Vagina (tissue), 2 donors: ENCODE data around the gene SPINK1. TPM values are rescaled to one million over a fixed set of nuclear protein-coding genes. Genes with fewer than 3 reads are reported as not detected.

Experiments used
- DNase-seq, 2 donors: peaks; one replicate each; pipeline ENCODE4 v3.0.0-alpha.2; 2017; ENCODE audit errors: extremely low spot score in 2 of 2
- H3K27ac ChIP-seq: fragments of 200-600 bp; sonication (generic); one replicate; pipeline ENCODE4 v1.5.1; 2019
- H3K27me3 ChIP-seq: fragments of 200-600 bp; sonication (generic); one replicate; pipeline ENCODE4 v1.5.1; 2019
- H3K36me3 ChIP-seq, 2 donors: fragments of 200-600 bp; sonication (generic); one replicate each; pipeline ENCODE4 v1.5.1; 2017 to 2019
- H3K4me1 ChIP-seq: fragments of 200-600 bp; sonication (generic); one replicate; pipeline ENCODE4 v1.5.1; 2019
- H3K4me3 ChIP-seq, 2 donors: fragments of 200-600 bp; sonication (generic); 1 replicate in 1 of 2; 2 replicates in 1 of 2; pipeline ENCODE4 v1.5.1; 2016 to 2019
- H3K9me3 ChIP-seq: fragments of 200-600 bp; sonication (generic); one replicate; pipeline ENCODE4 v1.5.1; 2019
- CTCF ChIP-seq, 3 experiments: fragments of 450-650 bp in 2 of 3; fragments of 200-600 bp in 1 of 3; sonication (generic) in 1 of 3; IDR thresholded peaks; one replicate each; pipeline ENCODE4 v1.5.1; 2017 to 2019; ENCODE audit warnings: antibody characterized with exemption in 3 of 3, mild to moderate bottlenecking in 2 of 3, moderate library complexity in 2 of 3
- POLR2A ChIP-seq, 2 donors: fragments of 450-650 bp; IDR thresholded peaks; one replicate each; pipeline ENCODE4 v1.6.1; 2017; ENCODE audit warnings: antibody characterized with exemption in 2 of 2, mild to moderate bottlenecking in 2 of 2, moderate library complexity in 2 of 2
- POLR2AphosphoS5 ChIP-seq, 2 donors: sonication (generic); formaldehyde crosslinking; IDR thresholded peaks; one replicate each; pipeline ENCODE4 v1.9.0; 2017; ENCODE audit warnings: antibody characterized with exemption in 2 of 2, mild to moderate bottlenecking in 2 of 2, low read depth in 1 of 2; ENCODE audit not compliant: insufficient read depth in 1 of 2
- intact Hi-C: fragments of 100-400 bp; cut with DNase I; formaldehyde crosslinking; loops from one replicate; pipeline ENCODE4 v1.15.1; 2023
- total RNA-seq: library from RNA; depleted of rRNA; stranded (reverse); fragments of >200 nt; gene quantifications from one replicate; pipeline ENCODE4 v1.2.3, GENCODE V29; 2016

SPINK1 gene
- total RNA-seq, 1 donor from 2014 or later: not detected

- intact Hi-C loops: no loop called here
Measured at GRCh38 chr5:147853372-147853987, 22.0 kb upstream of the SPINK1 start.

GRCh38 chr5:147852365-147852764 lies 20.9 kb upstream of the SPINK1 start:
- no peak overlapping the region for H3K27ac ChIP-seq
- H3K4me1 ChIP-seq: no peaks in the 10 kb centered on the region
- no peaks in the 10 kb centered on the region for H3K9me3 ChIP-seq
- no peak overlapping the region for H3K4me3 ChIP-seq
- intact Hi-C loops: no loop called here
- DNase-seq: no peak
- H3K27me3 ChIP-seq: no peaks in the 10 kb centered on the region
- no peaks in the 10 kb centered on the region for H3K36me3 ChIP-seq
- TF ChIP-seq CTCF (IDR thresholded peaks at IDR 0.05) (no peak), POLR2A (IDR thresholded peaks at IDR 0.05) (no peak), POLR2AphosphoS5 (IDR thresholded peaks at IDR 0.05; ENCODE audit: insufficient read depth in 1 of 2, low read depth in 1 of 2) (no peak)

More at GRCh38 chr5:147853372-147853987, 22.0 kb upstream of the SPINK1 start:
- Histone ChIP-seq H3K4me1 (no peaks in the 10 kb centered on the region), H3K36me3 (no peaks in the 10 kb centered on the region), H3K9me3 (no peaks in the 10 kb centered on the region), H3K27ac (no peak overlapping the region), H3K27me3 (no peaks in the 10 kb centered on the region), H3K4me3 (no peak overlapping the region)
- TF ChIP-seq POLR2A (IDR thresholded peaks at IDR 0.05) (no peak), POLR2AphosphoS5 (IDR thresholded peaks at IDR 0.05; ENCODE audit: insufficient read depth in 1 of 2, low read depth in 1 of 2) (no peak), CTCF (IDR thresholded peaks at IDR 0.05) (no peak)
- DNase-seq: no peak

- H3K27ac ChIP-seq: no peak overlapping the region
- intact Hi-C loops: no loop called here
- TF ChIP-seq POLR2A (IDR thresholded peaks at IDR 0.05) (no peak), POLR2AphosphoS5 (IDR thresholded peaks at IDR 0.05; ENCODE audit: insufficient read depth in 1 of 2, low read depth in 1 of 2) (no peak), CTCF (IDR thresholded peaks at IDR 0.05) (no peak)
- H3K4me3 ChIP-seq: no peak overlapping the region
- no peaks in the 10 kb centered on the region for H3K4me1 ChIP-seq
- DNase-seq: no peak
- H3K9me3 ChIP-seq: no peaks in the 10 kb centered on the region
- H3K36me3 ChIP-seq: no peaks in the 10 kb centered on the region
- no peaks in the 10 kb centered on the region for H3K27me3 ChIP-seq
Measured at GRCh38 chr5:147851578-147851977, 20.1 kb upstream of the SPINK1 start.

GRCh38 chr5:147849226-147849625 lies 17.8 kb upstream of the SPINK1 start:
- H3K9me3 ChIP-seq: no peaks in the 10 kb centered on the region
- no peak overlapping the region for H3K4me3 ChIP-seq
- no peaks in the 10 kb centered on the region for H3K4me1 ChIP-seq
- H3K36me3 ChIP-seq: no peaks in the 10 kb centered on the region
- TF ChIP-seq POLR2A (IDR thresholded peaks at IDR 0.05) (no peak), POLR2AphosphoS5 (IDR thresholded peaks at IDR 0.05; ENCODE audit: insufficient read depth in 1 of 2, low read depth in 1 of 2) (no peak), CTCF (IDR thresholded peaks at IDR 0.05) (no peak)
- no peak overlapping the region for H3K27ac ChIP-seq
- H3K27me3 ChIP-seq: no peaks in the 10 kb centered on the region
- intact Hi-C loops: no loop called here
- DNase-seq: no peak

- H3K4me3 ChIP-seq: no peak overlapping the region
- H3K9me3 ChIP-seq: no peaks in the 10 kb centered on the region
- TF ChIP-seq POLR2A (IDR thresholded peaks at IDR 0.05): no peak
- TF ChIP-seq CTCF (IDR thresholded peaks at IDR 0.05): no peak
- no peak for TF ChIP-seq POLR2AphosphoS5 (IDR thresholded peaks at IDR 0.05; ENCODE audit: insufficient read depth in 1 of 2, low read depth in 1 of 2)
- no peaks in the 10 kb centered on the region for H3K4me1 ChIP-seq
- no peaks in the 10 kb centered on the region for H3K27me3 ChIP-seq
- DNase-seq: no peak
- no peak overlapping the region for H3K27ac ChIP-seq
- intact Hi-C loops: no loop called here
- H3K36me3 ChIP-seq: no peaks in the 10 kb centered on the region
Measured at GRCh38 chr5:147845618-147846017, 14.1 kb upstream of the SPINK1 start.
